ENCODE measurements around the gene SMPD4.
"Not testable (repeated sequence)": the region's sequence is repeated elsewhere in the genome, so short reads cannot be mapped to it uniquely, and the experiment has no call there.

The SMPD4 gene

GRCh38 chr2:130154773-130155765, 26.3 kb downstream of the SMPD4 start:
- no peak for TF ChIP-seq POLR2A (IDR thresholded peaks at IDR 0.05; ENCODE audit: low read depth, low read length)

GRCh38 chr2:130154423-130154770, 27.0 kb downstream of the SMPD4 start:
- FAIRE-seq, result not testable (repeated sequence)

More at GRCh38 chr2:130154773-130155765, 26.3 kb downstream of the SMPD4 start:
- DNase-seq (ENCODE audit: insufficient read length, low spot score), result no peak
- no peak for FAIRE-seq

GRCh38 chr2:130153721-130154422, 27.5 kb downstream of the SMPD4 start:
- FAIRE-seq; DNase-seq (ENCODE audit: insufficient read length, low spot score): not testable (repeated sequence)

More at GRCh38 chr2:130154423-130154770, 27.0 kb downstream of the SMPD4 start:
- not testable (repeated sequence) for DNase-seq (ENCODE audit: insufficient read length, low spot score)

- FAIRE-seq, result no peak
- TF ChIP-seq POLR2A (IDR thresholded peaks at IDR 0.05; ENCODE audit: low read depth, low read length), result no peak
- no peak for DNase-seq (ENCODE audit: insufficient read length, low spot score)
Measured at GRCh38 chr2:130152816-130153595, 28.4 kb downstream of the SMPD4 start.

GRCh38 chr2:130152136-130152815, 29.1 kb downstream of the SMPD4 start:
- FAIRE-seq; DNase-seq (ENCODE audit: insufficient read length, low spot score): not testable (repeated sequence)

GRCh38 chr2:130151145-130151512, 30.3 kb downstream of the SMPD4 start:
- not testable (repeated sequence) for DNase-seq (ENCODE audit: insufficient read length, low spot score); FAIRE-seq

- no peak for TF ChIP-seq POLR2A (IDR thresholded peaks at IDR 0.05; ENCODE audit: low read depth, low read length)
- FAIRE-seq, result no peak
Measured at GRCh38 chr2:130150181-130151144, 30.9 kb downstream of the SMPD4 start.

GRCh38 chr2:130148515-130148914, 32.9 kb downstream of the SMPD4 start:
- DNase-seq (ENCODE audit: insufficient read length, low spot score); FAIRE-seq: not testable (repeated sequence)

More at GRCh38 chr2:130150181-130151144, 30.9 kb downstream of the SMPD4 start:
- DNase-seq (ENCODE audit: insufficient read length, low spot score), result no peak

GRCh38 chr2:130145006-130145414, 36.4 kb downstream of the SMPD4 start, which contains the start of gene CCDC74B:
Gene CCDC74B (minus strand): TSS chr2:130145112. CDS start chr2:130144996, 116 bp downstream.
- FAIRE-seq, result not testable (repeated sequence)

GRCh38 chr2:130143266-130144039, 37.9 kb downstream of the SMPD4 start:
- not testable (repeated sequence) for DNase-seq (ENCODE audit: insufficient read length, low spot score); FAIRE-seq

More at GRCh38 chr2:130145006-130145414, 36.4 kb downstream of the SMPD4 start, which contains the start of gene CCDC74B:
- not testable (repeated sequence) for DNase-seq (ENCODE audit: insufficient read length, low spot score)

GRCh38 chr2:130142396-130143265, 38.8 kb downstream of the SMPD4 start:
- not testable (repeated sequence) for DNase-seq (ENCODE audit: insufficient read length, low spot score); FAIRE-seq

GRCh38 chr2:130141645-130142370, 39.6 kb downstream of the SMPD4 start:
- DNase-seq (ENCODE audit: insufficient read length, low spot score); FAIRE-seq: not testable (repeated sequence)

GRCh38 chr2:130141002-130141401, 40.4 kb downstream of the SMPD4 start:
- DNase-seq (ENCODE audit: insufficient read length, low spot score); FAIRE-seq: not testable (repeated sequence)

GRCh38 chr2:130140516-130140915, 40.9 kb downstream of the SMPD4 start:
- DNase-seq (ENCODE audit: insufficient read length, low spot score); FAIRE-seq: not testable (repeated sequence)

Data from H54 (cell line).